ENCODE results near the gene NOS1AP.

Gene NOS1AP

DNA sequence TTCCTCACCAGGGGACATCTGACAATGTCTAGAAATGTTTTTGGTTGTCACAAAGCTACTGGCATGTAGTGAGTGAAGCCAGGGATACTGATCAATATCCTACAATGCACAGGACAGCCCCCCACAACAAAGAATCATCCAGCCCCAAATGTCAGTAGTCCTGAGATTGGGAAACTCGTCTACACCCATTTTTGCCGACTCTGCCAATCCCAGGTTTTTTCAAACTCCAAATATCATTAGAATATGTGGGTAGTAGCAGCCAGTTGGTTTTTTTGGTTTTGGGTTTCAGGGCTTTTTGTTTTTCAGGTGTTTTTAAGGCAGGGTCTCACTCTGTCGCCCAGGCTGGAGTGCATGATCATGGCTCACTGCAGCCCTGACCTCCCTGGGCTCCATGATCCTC lies 301.2 kb downstream of the NOS1AP start:
- DNase-seq (ENCODE audit: insufficient read length, low spot score) = no peak
- TF ChIP-seq POU2F2 (IDR thresholded peaks at IDR 0.05; ENCODE audit: low read depth, low read length) (no peak), POLR2AphosphoS5 (IDR thresholded peaks at IDR 0.05; ENCODE audit: low read depth, low read length) (no peak), POLR2A (IDR thresholded peaks at IDR 0.05; ENCODE audit: low read depth, low read length) (no peak)
- no peak for FAIRE-seq

DNA sequence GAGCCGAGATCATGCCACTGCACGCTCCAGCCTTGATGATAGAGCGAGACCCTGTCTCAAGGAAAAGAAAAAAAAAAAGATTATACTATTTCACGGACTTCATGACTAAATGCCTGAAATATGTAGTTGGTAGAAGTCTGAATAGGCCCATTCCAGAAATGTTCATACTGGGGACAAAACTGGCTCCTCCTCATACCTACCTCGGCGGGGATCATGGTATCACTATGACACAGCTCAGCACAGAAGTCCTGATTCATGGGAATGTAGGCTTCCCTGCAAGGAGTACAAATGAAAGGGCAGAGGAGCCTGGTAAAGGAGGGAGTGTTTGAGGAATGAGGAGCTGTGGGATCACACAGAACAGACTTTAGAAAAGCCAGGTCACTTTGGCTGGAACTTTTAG lies 302.1 kb downstream of the NOS1AP start:
- DNase-seq (ENCODE audit: insufficient read length, low spot score) = no peak
- TF ChIP-seq TAF1 (IDR thresholded peaks at IDR 0.05; ENCODE audit: low read depth, low read length) = no peak
- no peak for TF ChIP-seq POU2F2 (IDR thresholded peaks at IDR 0.05; ENCODE audit: low read depth, low read length)
- TF ChIP-seq SPI1 (IDR thresholded peaks at IDR 0.05; ENCODE audit: low read depth, low read length) = no peak
- TF ChIP-seq POLR2AphosphoS5 (IDR thresholded peaks at IDR 0.05; ENCODE audit: low read depth, low read length) = no peak
- no peak for TF ChIP-seq PAX5 (IDR thresholded peaks at IDR 0.05; ENCODE audit: insufficient read depth, low read length, severe bottlenecking)
- no peak for TF ChIP-seq POLR2A (IDR thresholded peaks at IDR 0.05; ENCODE audit: low read depth, low read length)
- FAIRE-seq = no peak

DNA sequence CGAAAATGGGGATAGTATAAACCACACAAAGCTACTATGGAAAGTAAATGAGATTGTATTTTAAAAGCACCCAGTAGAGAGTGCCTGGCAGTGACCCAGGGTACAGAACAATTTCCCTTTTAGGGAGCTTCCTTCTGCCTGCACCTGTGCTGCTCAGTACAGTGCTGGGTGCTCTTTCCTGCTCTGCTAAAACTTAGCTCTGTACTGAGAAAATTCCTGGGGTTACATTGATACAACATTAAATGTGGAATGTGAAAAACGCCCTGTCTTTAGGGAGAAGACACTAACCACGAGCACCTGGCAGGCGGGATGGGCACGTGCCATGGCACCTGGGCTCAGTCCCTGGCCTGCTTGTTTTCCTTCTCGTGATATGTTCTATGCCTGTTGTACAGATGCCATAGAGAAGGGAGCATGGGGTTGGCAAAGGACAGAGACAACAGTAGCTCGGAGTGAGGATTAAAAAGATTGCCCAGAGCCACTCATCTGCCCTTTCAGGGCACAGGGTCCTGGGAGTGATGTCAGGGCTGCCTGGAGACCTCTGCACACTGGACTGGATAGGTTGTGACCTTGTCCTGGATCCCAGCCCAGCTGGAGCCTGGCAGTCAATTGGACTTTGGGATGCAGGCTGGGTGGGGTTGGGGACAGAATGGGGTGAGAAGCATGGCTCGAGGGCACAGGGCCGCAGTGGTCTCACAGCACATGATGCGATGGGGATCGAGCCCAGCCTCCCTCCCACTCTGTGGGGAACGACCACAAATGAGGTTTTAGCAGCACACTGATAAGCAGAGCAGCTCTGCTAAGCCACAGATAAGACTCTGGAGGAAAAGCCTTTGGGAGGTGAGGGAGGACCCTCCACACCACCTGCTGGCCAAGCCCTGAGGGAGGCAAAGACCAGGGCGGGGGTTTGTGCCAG lies 302.9 kb downstream of the NOS1AP start:
- TF ChIP-seq TAF1 (IDR thresholded peaks at IDR 0.05; ENCODE audit: low read depth, low read length) (no peak), POU2F2 (IDR thresholded peaks at IDR 0.05; ENCODE audit: low read depth, low read length) (no peak), POLR2A (IDR thresholded peaks at IDR 0.05; ENCODE audit: low read depth, low read length) (no peak), POLR2AphosphoS5 (IDR thresholded peaks at IDR 0.05; ENCODE audit: low read depth, low read length) (no peak), PAX5 (IDR thresholded peaks at IDR 0.05; ENCODE audit: insufficient read depth, low read length, severe bottlenecking) (no peak), SPI1 (IDR thresholded peaks at IDR 0.05; ENCODE audit: low read depth, low read length) (no peak)
- DNase-seq (ENCODE audit: insufficient read length, low spot score) (no peak), FAIRE-seq (no peak)

DNA sequence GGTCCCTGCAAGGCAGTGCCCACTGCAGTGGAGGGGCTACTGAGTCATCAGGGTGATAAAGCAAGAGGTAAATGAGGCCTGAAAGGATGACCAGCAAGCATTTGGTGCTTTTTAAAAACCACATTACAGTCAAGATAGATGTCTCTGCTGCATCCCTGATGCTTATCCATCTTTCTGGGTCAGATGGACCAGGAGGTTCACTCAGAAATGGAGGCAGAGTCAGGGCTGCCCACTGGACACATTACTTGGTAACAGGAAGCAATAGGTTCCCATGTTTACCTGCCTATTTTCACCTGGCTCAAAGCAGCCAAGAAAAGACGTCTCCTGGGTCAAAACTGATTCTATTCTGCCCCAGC lies 303.6 kb downstream of the NOS1AP start:
- no peak for TF ChIP-seq SPI1 (IDR thresholded peaks at IDR 0.05; ENCODE audit: low read depth, low read length)
- DNase-seq (ENCODE audit: insufficient read length, low spot score) (no peak), FAIRE-seq (no peak)

DNA sequence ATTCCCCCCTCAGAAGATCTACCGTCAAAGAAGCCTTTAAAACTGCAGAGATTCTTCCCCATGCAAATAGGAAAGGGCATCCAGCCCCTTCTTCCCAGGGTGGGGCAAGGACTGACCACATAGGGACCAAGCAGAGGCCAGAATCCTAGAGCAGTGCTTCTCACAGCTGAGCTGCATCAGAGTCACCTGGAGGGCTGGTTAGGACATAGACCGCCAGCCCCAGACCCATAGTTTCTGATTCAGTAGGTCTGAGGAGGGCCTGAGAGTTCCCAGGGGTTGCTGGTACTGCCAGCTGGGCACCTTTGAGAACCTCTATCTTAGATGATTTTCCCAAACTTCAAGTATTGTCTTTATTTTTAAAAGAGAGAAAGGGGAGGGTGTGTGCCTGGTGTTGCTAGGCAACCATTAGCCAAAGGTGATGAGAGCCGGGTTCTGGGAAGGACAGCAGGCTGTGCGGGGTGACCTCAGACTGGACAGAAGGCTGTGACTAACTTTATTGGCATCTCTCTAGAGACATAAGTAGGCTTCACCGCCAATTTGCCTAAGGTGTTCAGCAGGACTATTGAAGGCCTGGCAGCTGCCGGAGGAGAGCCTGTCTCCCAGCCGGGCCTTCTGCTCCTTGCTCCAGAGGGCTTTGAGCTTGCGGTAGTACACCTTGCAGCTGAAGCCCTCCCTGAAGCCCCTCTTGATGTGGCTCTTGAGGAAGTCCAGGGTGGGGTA lies 304.2 kb downstream of the NOS1AP start:
- no peak for TF ChIP-seq TAF1 (IDR thresholded peaks at IDR 0.05; ENCODE audit: low read depth, low read length)
- no peak for TF ChIP-seq SPI1 (IDR thresholded peaks at IDR 0.05; ENCODE audit: low read depth, low read length)
- no peak for TF ChIP-seq POLR2A (IDR thresholded peaks at IDR 0.05; ENCODE audit: low read depth, low read length)
- TF ChIP-seq POLR2AphosphoS5 (IDR thresholded peaks at IDR 0.05; ENCODE audit: low read depth, low read length) = no peak
- TF ChIP-seq PAX5 (IDR thresholded peaks at IDR 0.05; ENCODE audit: insufficient read depth, low read length, severe bottlenecking) = no peak
- TF ChIP-seq POU2F2 (IDR thresholded peaks at IDR 0.05; ENCODE audit: low read depth, low read length) = no peak
- FAIRE-seq (no peak), DNase-seq (ENCODE audit: insufficient read length, low spot score) (no peak)

DNA sequence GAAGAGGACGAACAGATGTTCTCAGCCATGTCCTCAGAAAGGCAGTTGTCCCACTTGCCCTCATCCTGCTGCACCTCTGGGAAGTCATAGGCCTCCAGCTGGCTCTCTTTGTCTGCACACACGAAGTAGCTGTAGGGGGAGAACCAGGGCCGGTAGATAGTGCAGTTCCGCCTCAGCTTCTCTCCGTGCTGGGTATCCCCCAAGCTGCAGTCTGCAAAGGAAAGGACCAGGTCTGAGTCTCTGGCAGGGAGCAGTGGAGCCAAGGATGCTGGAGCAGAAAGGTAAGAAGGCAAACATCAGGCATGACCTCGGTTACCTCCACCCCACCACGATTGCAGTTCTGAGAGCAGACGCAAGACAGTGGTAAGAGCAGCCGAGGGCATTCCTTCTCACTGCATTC lies 304.9 kb downstream of the NOS1AP start:
- DNase-seq (ENCODE audit: insufficient read length, low spot score) = no peak
- TF ChIP-seq PAX5 (IDR thresholded peaks at IDR 0.05; ENCODE audit: insufficient read depth, low read length, severe bottlenecking) = no peak
- no peak for TF ChIP-seq POLR2A (IDR thresholded peaks at IDR 0.05; ENCODE audit: low read depth, low read length)
- TF ChIP-seq TAF1 (IDR thresholded peaks at IDR 0.05; ENCODE audit: low read depth, low read length) = no peak
- TF ChIP-seq POU2F2 (IDR thresholded peaks at IDR 0.05; ENCODE audit: low read depth, low read length) = no peak
- no peak for TF ChIP-seq SPI1 (IDR thresholded peaks at IDR 0.05; ENCODE audit: low read depth, low read length)
- no peak for TF ChIP-seq POLR2AphosphoS5 (IDR thresholded peaks at IDR 0.05; ENCODE audit: low read depth, low read length)
- FAIRE-seq = no peak

DNA sequence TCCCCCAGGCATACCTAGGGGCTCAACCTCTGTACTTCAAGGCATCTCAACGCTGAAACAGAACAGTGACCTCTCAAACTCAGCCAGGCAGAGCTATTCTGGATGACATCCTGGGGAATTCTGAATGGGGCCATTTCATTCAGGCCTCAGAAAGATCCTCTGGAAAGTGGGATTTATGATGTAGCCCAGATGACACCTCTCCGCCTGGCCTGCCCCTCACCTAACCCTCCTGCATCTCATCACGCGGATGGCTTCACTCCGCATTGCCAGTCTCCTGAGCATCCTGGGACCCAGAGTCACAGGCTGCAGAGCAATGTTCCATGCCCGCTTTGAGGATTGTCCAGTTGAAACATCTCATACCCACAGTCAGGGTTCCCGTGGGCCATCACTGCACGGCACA lies 306.0 kb downstream of the NOS1AP start:
- FAIRE-seq = no peak
- no peak for DNase-seq (ENCODE audit: insufficient read length, low spot score)
- TF ChIP-seq TAF1 (IDR thresholded peaks at IDR 0.05; ENCODE audit: low read depth, low read length) = no peak
- no peak for TF ChIP-seq SPI1 (IDR thresholded peaks at IDR 0.05; ENCODE audit: low read depth, low read length)
- TF ChIP-seq POLR2A (IDR thresholded peaks at IDR 0.05; ENCODE audit: low read depth, low read length) = no peak
- TF ChIP-seq PAX5 (IDR thresholded peaks at IDR 0.05; ENCODE audit: insufficient read depth, low read length, severe bottlenecking) = no peak
- no peak for TF ChIP-seq POLR2AphosphoS5 (IDR thresholded peaks at IDR 0.05; ENCODE audit: low read depth, low read length)
- no peak for TF ChIP-seq POU2F2 (IDR thresholded peaks at IDR 0.05; ENCODE audit: low read depth, low read length)

DNA sequence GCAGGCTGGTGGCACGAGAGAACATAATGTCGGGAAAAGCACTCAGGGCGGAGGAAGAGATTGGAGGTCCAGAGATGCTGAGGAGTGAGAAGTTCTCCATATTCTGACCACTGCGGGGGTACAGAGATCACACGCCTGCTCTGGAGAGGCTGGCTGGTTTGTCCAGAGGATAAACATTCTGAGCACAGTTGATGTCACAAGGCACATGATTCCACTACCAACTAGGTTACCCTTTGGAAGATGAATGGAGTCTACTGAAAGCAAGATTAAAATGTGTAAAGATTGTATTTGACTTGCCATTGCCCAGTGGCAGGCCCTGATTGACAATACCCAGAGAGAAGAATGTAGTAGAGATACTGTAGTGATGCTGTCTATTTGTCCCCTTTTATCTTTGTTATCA lies 307.2 kb downstream of the NOS1AP start, which contains the start of gene SPATA46:
TSS of gene SPATA46 (minus strand) at position 164 of the 400 bp plus-strand sequence. CDS start at position 100, 64 bp downstream.
- FAIRE-seq (no peak), DNase-seq (ENCODE audit: insufficient read length, low spot score) (no peak)
- TF ChIP-seq SPI1 (IDR thresholded peaks at IDR 0.05; ENCODE audit: low read depth, low read length) (no peak), PAX5 (IDR thresholded peaks at IDR 0.05; ENCODE audit: insufficient read depth, low read length, severe bottlenecking) (no peak), TAF1 (IDR thresholded peaks at IDR 0.05; ENCODE audit: low read depth, low read length) (no peak), POLR2AphosphoS5 (IDR thresholded peaks at IDR 0.05; ENCODE audit: low read depth, low read length) (no peak), POLR2A (IDR thresholded peaks at IDR 0.05; ENCODE audit: low read depth, low read length) (no peak), POU2F2 (IDR thresholded peaks at IDR 0.05; ENCODE audit: low read depth, low read length) (no peak)

DNA sequence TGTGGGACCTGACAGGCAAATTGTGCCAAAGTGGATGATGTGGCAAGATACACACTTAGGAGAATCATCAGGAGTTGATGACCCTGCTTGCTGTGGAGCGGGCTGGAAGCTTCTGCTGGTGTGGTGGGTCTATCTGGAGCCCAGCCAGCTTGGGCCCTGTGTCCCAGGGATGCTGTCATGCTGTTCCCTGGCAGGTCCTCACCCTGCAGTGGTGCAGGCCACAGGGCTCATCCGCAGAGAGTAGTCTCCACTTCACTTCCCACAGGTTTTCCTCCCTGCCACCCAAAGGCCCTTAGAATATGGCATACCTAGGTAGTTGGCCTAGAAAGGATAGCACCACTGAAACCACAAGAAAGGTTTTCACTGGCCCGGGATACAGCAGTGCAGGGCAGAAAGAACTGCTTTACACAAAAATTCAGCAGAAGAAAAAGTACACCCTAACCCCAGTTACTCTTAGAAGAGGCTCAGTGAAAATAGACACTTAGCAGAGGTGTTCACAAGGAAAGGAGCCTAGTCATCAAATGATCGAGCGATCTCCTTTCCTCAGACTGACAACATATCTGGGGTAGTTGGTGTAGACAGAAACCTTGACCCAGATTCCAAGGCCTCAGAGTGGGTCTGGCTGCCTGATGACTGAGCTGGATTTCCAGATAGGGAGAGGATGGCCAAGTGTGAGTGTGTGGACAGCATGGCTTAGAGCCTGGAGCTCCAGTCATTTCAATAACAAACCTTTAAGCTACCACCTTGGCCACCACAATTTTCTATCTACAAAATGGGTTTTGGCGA lies 310.8 kb downstream of the NOS1AP start:
- DNase-seq (ENCODE audit: insufficient read length, low spot score) (no peak), FAIRE-seq (no peak)
- TF ChIP-seq POU2F2 (IDR thresholded peaks at IDR 0.05; ENCODE audit: low read depth, low read length) = no peak
- no peak for TF ChIP-seq POLR2AphosphoS5 (IDR thresholded peaks at IDR 0.05; ENCODE audit: low read depth, low read length)
- TF ChIP-seq SPI1 (IDR thresholded peaks at IDR 0.05; ENCODE audit: low read depth, low read length) = no peak
- TF ChIP-seq TAF1 (IDR thresholded peaks at IDR 0.05; ENCODE audit: low read depth, low read length) = no peak
- no peak for TF ChIP-seq POLR2A (IDR thresholded peaks at IDR 0.05; ENCODE audit: low read depth, low read length)
- TF ChIP-seq PAX5 (IDR thresholded peaks at IDR 0.05; ENCODE audit: insufficient read depth, low read length, severe bottlenecking) = no peak
